Measurements from ENCODE around the gene NRL. TPM values are rescaled to one million over a fixed set of nuclear protein-coding genes. Genes with fewer than 3 reads are reported as not detected.
"Not testable (repeated sequence)": the region's sequence is repeated elsewhere in the genome, so short reads cannot be mapped to it uniquely, and the experiment has no call there.

Gene NRL
- total RNA-seq, 1 donor from 2014 or later = 2.8 TPM

DNA sequence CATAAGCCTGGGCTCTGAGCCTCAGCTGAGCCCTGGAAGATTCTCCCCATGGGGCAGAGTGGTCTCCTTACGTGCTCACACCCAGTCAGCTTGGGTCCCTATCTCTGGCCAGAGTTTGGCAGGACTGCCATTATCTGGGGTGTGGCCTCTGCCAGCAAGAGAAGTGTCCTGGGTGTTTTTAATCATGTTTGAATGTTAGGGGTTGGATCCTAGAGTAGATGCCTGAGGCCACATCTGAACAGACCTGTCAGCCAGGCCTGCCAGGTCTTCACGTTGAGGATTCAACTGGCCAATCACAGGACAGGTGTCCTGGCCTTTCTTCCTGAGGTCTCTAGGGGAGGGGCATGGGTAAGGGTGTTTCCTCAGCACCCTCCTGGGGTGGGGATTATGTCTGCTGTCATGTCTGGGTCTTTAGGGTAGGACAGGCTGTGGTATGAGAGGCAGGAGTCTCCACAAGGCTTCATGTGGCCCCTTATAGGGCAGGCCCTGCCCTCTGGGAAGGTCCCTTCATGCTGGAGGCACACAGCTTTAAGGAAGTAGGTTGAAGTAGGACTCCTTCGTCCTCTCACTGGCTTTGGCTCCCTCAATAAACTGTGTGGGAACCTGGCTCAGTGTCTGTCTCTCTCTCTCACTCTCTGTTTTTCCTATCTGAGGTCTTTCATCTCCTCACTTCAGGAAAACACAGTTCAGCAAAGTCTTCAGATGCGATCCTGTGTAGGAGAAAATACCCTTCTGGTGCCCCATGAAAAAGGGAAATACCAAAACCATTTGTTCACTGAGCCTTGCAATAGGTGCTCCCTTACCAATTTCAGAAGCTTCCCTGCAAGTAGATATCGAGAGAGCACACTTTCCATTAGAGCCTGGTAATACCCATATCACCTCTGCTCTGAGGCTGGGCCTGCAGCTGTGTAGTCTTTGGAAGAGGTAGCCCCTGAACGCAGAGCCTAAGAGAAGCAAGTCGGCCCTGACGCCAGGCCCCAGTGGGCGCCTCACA is 9.0 kb upstream of the NRL start:
- no peak for DNase-seq (ENCODE audit: low spot score)

DNA sequence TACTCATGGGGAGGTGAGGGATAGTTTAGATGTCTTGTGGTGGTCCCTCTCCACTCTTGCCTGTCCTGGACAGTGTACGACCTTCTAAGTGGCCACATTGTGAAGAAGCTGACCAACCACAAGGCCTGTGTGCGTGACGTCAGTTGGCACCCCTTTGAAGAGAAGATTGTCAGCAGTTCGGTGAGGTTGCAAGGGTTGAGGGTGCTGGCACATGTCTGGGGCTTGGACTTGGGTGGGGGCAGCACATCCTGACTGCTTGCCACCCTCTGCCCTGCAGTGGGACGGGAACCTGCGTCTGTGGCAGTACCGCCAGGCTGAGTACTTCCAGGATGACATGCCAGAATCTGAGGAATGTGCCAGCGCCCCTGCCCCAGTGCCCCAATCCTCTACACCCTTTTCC is 8.1 kb upstream of the NRL start:
- DNase-seq (ENCODE audit: low spot score) = no peak

DNA sequence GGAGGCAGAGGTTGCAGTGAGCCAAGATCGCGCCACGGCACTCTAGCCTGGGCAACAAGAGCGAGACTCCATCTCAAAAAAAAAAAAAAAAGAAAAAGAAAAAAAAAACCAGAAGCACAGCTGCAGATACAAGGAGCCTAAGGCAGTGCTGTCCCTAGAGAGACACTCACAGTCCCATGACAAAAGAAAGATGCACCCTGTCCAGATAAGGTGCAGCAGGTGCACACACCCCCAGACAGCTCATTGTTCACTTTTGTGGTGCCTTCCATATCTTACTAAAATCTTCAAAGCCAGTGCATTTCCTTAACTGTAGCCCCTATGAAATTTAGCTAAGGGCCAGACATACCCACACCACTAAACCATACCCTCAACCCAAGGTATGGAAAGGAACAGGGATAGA is 7.7 kb upstream of the NRL start:
- no peak for DNase-seq (ENCODE audit: low spot score)

DNA sequence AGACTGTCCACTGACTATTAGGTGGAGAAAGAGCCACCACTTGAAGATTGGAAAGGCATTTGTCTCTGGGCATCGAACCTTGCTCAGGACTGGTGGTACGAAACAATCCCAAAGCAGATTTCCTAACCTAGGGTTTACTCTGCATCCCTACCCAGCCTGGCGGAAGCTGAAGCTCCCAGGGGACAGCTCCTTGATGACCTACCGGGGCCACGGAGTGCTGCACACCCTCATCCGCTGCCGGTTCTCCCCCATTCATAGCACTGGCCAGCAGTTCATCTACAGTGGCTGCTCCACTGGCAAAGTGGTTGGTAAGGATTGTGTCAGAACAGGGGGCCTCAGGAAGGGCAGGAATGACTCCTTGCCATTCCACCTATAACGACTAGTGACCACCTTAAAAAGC is 6.5 kb upstream of the NRL start:
- DNase-seq (ENCODE audit: low spot score) = no peak

DNA sequence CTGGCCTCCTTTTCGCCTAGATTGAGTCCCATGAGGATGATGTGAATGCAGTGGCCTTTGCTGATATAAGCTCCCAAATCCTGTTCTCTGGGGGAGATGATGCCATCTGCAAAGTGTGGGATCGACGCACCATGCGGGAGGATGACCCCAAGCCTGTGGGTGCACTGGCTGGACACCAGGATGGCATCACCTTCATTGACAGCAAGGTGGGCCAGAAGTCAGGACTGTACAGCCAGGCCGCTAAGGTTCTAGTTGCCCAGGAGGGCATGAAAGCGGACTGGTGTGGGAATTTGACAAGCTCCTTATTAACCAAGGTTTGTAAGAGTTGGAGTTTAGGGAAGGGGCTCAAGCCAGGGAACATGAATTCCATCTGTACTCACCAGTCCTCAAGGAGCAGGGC is 4.9 kb upstream of the NRL start:
- DNase-seq (ENCODE audit: low spot score) = no peak

DNA sequence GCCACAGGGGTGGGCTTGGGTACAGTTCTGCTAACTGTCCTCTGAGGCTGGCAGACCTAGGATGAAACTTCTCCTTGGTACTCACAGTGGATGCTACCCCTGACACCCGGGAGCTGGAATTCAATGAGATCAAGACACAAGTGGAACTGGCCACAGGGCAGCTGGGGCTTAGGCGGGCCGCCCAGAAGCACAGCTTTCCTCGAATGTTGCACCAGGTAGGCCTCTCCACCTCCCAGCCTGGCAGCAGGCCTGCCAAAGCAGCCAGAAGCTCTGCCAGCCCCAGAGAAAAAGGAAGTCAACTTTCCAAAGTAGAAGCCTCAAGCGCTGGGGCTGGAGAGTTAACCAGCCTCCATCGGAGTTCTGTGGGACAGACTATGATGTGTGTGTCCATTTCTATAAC is 2.4 kb upstream of the NRL start:
- DNase-seq (ENCODE audit: low spot score) = no peak

DNA sequence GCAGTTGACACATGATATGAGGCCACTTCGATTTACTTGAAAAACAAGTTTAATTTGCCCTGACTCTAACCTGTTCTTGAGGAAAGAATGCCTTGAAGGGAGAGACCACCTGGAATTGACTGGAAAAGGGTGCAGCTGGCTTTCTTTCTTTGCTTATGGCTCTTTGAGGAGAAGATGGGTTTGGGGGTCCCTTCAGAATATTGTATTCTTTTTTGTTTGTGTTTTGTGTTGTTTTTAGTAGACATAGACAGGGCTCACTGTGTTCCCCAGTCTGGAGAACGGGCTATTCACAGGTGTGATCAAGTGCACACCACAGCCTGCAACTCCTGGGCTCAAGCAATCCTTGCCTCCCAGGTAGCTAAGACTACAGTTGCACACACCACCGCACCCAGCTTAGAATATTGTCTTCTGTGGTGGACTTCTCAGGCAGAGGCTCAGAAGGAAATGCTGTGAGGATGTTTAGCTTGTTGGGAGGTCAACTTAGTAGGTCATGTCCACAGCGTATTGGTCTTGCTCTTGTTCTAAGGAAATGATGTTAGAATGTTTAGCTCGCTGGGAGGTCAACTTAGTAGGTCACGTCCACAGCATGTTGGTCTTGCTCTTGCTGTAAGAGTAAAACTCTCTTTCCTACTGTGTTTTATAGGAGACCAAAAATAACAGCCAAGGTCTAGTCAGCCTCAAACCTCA is 1.5 kb upstream of the NRL start:
- no peak for DNase-seq (ENCODE audit: low spot score)

DNA sequence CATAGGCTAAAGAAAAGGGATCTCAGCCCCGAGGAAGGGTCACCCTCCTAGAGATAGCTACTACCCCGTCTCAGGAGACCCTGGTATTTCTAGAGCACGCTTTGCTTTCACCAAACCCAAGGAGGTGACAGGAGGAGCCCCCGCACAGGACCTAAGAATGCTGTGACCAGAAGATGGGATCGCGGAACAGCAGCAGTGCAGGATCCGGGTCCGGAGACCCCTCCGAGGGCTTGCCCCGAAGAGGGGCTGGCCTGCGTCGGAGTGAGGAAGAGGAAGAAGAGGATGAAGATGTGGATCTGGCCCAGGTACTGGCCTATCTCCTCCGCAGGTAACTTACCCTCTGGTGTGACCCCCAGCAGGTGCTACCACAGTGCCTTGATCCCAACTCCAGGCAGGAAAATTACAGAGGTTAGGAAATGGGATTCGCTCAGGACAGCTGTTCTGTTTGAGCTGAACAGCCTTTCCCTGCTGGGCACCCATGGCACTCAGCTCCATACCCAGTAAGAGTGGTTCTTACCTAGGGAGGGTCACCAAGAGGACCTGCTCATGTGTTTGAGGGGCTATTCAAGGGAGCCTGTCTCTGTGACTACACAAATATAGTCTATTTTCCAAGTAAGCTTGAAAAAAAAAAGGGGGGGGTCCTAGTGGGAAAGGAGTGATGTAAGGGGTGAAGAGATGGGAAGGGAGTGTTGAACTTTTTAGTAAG is 826 bp upstream of the NRL start:
- no peak for DNase-seq (ENCODE audit: low spot score)

DNA sequence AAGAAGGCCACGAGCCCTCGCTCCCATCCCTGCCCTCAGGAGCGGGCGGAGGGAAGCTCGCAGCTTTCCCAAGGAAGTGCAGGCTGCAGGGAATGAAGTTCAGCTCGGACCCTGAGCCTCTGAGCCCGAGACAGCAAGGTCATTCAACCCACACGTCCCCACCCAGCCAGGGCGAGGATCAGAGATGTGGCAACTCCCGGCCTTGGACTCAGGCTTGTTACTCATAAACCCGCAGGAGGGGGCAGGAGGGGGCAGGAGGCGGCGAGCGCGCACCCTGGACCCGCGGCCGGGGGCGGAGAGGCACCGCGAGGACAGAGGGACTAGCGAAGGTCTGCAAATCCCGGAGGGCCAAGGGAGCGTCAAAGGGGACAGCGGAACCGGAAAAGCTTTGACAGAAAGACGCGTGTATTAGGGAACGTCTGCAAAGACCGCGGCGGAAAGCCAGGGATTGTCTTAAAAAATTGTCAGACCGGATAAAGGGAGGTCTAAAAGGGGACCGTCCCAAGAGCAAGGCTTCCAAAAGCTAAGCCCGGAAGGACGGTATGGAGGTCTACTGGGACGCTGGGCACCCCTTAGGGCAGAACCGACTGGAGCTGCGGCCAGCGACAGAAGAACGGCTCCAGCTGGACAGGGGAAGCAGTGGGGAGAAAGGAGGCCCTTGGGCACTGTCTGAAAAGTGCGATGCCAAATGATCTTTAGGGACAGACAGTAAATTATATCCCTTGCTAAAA is 783 bp downstream of the NRL start:
- DNase-seq (ENCODE audit: low spot score) = peak; percentile 87

DNA sequence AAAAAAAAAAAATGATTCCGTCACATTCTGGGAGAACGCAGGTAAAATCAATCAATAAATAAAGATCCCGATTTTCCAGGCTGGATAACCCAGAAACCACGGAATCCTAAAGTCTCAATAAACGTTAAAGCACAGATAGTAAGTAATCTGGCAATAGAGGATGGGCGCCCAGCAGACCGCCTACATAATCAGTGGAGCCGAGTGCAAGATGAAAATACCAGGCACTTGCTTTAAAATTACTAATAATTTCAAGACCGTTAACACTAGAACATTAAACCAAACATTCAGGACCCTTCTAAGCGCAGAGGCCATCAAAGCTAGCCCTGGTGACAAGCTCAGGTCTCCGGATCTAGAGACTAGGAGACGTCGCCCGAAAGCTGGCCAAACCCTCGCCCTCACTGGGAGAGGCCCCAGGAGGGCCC is 1.4 kb downstream of the NRL start:
- no peak for DNase-seq (ENCODE audit: low spot score)

DNA sequence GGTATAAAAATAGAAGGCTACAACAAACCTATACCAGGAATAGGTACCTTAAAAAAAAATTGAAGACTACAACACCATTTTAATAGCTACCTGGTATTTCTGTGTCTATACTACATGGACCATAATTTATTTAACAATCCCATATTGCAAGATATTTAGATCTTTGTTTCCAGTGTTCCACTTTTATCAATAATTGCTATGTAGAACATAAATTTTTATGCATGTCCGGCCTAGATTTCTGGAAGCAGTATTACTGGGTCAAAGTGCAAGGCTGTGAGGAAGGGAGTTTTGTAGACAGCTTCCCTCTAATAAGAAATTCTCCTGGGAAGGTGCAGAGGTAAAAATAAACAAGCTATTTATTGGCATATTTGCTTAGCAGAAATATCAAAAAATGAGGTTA is 4.2 kb downstream of the NRL start:
- DNase-seq (ENCODE audit: low spot score) = no peak

DNA sequence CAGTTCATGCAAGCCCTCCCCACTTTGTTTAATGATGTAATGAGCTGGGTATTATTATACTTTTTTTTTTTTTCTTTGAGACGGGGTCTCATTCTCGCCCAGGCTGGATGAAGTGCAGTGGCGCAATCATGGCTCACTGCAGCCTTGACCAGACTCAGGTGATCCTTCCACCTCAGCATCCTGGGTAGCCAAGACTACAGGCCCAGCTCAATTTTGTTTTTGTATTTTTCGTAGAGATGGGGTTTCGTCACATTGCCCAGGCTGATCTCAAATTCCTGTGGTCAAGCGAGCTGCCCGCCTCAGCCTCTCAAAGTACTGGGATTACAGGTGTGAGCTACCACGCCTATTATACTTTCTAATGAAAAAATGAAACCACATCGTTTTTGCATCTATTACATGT is 4.7 kb downstream of the NRL start:
- no peak for DNase-seq (ENCODE audit: low spot score)

DNA sequence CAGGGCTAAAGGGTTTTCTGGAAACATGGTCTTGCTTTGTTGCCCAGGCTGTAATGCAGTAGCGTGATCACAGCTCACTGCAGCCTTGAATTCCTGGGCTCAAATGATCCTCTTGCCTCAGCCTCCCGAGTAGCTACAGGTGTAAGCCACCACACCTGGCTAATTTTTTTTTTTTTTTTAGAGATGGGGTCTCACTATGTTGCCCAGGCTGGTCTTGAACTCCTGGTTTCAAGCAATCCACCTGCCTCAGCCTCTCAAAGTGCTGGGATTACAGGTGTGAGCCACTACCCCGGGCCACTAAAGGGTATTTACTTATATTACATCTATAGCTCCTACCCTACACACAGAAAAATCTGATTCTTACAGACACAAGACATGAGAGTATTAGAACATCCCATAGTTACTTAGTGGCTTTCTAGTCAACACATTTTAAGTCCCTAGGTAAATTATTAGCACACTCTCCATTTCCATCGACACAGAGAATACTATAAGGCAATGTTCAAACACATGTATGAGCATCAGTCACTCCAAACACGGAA is 6.3 kb downstream of the NRL start:
- no peak for DNase-seq (ENCODE audit: low spot score)

DNA sequence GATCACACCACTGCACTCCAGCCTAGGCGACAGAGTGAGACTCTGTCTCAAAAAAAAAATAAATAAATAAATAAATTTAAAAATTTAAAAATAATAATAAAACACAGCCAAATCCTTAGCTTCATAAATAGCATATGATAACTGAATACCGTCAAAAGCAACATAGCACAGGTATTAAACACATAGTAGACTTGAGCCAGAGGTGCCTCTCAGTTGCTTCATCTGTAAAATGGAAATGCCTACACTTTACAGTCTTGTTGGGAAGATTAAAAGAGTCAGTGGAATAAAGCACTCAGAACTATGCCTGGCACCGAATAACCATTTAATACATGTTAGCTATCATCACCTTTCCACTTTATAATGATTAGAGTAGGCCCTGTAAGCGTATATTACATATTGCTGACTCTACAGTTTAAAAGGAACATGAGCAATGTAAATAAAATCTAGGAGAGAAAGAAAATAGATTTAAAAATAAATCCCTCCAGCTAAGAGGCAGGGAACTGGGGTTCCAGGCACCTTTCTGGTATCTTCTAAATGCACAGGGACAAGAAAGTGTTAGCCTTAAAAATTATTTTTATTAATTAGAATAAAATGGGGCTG is 8.0 kb downstream of the NRL start:
- no peak for DNase-seq (ENCODE audit: low spot score)

DNA sequence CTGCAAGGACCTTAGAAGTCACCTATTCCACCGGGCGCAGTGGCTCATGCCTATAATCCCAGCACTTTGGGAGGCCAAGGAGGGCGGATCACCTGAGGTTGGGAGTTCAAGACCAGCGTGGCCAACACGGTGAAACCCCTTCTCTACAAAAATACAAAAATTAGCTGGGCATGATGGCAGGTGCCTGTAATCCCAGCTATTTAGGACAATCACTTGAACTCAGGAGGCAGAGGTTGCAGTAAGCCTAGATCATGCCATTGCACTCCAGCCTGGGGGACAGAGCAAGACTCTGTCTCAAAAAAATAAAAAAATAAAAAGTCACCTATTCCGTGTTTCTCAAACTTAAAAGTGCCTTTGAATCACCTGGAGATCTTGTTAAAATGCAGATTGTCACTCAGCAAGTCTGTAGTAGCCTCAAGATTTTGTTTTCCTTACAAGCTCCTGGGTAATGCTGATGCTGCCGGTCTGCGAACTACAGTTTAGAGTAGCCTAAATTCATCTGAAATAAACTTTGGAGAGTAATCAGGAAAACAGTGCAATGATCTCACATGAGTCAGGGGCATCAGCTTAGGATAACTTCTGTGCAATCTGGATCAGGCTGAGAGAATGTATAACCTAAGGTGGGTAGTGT is 9.0 kb downstream of the NRL start:
- not testable (repeated sequence) for DNase-seq (ENCODE audit: low spot score)

DNA sequence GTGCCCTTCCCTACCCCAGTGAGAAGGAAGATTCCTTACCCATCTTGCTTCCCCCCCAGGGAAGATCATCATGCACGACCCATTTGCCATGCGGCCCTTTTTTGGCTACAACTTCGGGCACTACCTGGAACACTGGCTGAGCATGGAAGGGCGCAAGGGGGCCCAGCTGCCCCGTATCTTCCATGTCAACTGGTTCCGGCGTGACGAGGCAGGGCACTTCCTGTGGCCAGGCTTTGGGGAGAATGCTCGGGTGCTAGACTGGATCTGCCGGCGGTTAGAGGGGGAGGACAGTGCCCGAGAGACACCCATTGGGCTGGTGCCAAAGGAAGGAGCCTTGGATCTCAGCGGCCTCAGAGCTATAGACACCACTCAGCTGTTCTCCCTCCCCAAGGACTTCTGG is 11.3 kb downstream of the NRL start:
- no peak for DNase-seq (ENCODE audit: low spot score)

DNA sequence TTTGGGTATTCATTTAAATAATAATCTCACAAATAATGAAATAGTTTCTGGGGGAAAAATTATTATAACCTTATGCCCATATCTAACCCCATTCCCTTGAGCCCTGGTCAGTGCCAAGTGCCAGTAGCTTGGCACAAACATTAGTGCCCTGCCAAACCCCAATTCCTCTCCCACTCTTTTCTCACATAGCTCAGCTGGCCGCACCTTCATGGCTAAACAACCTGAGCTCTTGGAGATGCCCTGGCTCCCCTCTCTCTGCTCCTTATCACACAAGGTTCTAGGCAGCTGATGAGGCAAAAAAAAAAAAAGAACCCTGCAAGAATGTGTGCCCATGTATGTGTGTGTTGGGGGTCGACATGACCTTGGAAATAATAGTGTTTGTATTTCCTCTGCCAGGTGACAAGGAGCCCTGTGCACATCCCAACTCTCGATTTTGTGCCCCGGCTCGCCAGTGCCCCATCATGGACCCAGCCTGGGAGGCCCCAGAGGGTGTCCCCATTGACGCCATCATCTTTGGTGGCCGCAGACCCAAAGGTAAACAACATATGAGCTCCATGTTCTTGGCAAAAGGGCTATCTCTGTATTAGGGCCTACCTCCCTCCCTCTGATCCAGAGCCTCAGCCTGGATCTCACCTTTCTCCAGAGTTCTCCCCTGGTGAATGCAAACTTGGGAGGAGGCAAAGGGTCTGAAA is 12.2 kb downstream of the NRL start:
- DNase-seq (ENCODE audit: low spot score) = no peak

DNA sequence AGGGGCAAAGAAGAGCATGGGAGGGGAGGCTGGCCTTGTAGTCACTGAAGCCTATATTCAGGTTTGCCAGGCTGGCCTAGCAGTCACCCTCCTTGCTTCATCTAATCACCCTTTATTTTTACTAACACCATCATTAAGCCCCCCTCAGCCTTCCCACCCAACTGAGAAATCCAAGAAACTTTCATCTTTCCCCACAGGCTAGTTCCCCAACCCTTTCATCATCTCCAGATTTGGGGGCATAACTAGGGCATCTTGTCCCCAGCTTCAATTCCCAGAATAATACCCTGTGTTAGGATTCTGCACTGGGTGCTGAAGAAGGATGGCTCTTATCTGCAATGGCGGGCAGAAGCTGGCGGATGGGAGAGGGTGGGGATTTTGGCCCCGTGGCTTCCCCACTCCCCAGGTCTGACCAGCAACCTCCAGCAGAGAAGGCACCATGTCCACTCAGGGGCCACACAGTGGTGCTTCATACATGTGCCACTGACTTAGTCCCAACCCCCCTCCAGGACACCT is 13.7 kb downstream of the NRL start:
- DNase-seq (ENCODE audit: low spot score) = no peak

DNA sequence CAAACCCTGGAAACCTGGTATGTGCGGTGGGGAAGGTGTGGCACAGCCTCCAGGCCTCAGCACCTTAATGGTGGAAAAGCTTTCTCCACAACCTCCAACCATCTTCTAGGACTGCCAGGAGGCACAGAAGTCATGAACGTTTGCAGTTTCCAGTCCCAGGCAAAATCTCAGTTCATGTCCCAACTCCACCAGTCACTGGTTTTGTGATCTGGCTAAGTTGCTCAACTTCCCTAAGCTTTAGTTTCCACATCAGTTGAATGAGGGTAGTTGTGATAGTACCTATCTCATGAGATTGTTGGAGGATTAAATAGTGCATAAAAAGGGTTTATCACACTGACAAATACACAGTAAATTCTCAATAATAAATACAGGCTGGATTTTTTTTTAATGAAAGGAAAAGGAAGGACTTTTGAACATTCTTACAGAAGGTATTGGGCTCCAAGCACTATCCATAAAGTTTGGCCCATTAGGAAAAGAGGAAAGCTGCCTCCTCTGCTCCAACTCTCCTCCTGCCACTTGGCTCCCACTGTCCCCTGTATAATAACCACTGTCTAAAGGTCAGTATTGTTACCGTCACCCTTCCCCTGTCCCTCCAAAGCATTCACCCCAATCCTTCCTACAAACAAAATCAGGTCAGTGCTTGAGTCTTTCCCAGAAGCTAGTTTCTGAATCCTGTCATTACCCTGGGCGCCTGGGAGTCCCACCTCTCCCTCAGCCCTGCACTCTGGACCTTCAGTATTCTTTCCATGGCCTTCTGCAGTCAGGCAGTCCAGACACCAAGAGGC is 14.4 kb downstream of the NRL start:
- DNase-seq (ENCODE audit: low spot score) = no peak

All from mucosa of gallbladder (tissue), 1 donor.